Measurements from ENCODE around the gene STX2. TPM values are rescaled to one million over a fixed set of nuclear protein-coding genes. Genes with fewer than 3 reads are reported as not detected.
"Not testable (repeated sequence)": the region's sequence is repeated elsewhere in the genome, so short reads cannot be mapped to it uniquely, and the experiment has no call there.

STX2 gene
- total RNA-seq, 4 donors from 2014 or later: 26.3 to 44.8 (median 33.6) TPM

- DNase-seq (ENCODE audit: low spot score in 2 of 2): no peak
- TF ChIP-seq CTCF (IDR thresholded peaks at IDR 0.05): no peak
- TF ChIP-seq EP300 (IDR thresholded peaks at IDR 0.05): no peak
- TF ChIP-seq POLR2A (IDR thresholded peaks at IDR 0.05): no peak
- Histone ChIP-seq H3K9me3 (no peaks in the 10 kb centered on the region), H3K36me3 (peaks cover 0 to 2% (median 0%) of the 10 kb centered on the region in 3 donors), H3K4me1 (peaks cover 0 to 23% (median 12%) of the 10 kb centered on the region in 4 donors), H3K27ac (no peak overlapping the region), H3K4me3 (no peak overlapping the region), H3K27me3 (no peaks in the 10 kb centered on the region)
- 71 to 80% methylated on average over 4 of the region's 4 CpGs for WGBS, 2 donors
Observed at GRCh38 chr12:130868412-130868811, 29.4 kb upstream of the STX2 start.

- H3K27ac ChIP-seq: no peak overlapping the region
- H3K4me1 ChIP-seq: no peaks in the 10 kb centered on the region
- H3K4me3 ChIP-seq: no peak overlapping the region
- no peak for DNase-seq (ENCODE audit: low spot score in 2 of 2)
- H3K36me3 ChIP-seq: no peaks in the 10 kb centered on the region
- H3K27me3 ChIP-seq: no peaks in the 10 kb centered on the region
- WGBS, 2 donors: 82 to 87% methylated on average over 5 of the region's 5 CpGs
- H3K9me3 ChIP-seq: no peaks in the 10 kb centered on the region
- TF ChIP-seq POLR2A (IDR thresholded peaks at IDR 0.05) (no peak), CTCF (IDR thresholded peaks at IDR 0.05) (no peak), EP300 (IDR thresholded peaks at IDR 0.05) (no peak)
Observed at GRCh38 chr12:130863298-130863697, 24.2 kb upstream of the STX2 start.

GRCh38 chr12:130862771-130863170 lies 23.7 kb upstream of the STX2 start:
- not testable (repeated sequence) for H3K27ac ChIP-seq; DNase-seq (ENCODE audit: low spot score in 2 of 2); H3K9me3 ChIP-seq; H3K4me1 ChIP-seq; H3K36me3 ChIP-seq; H3K27me3 ChIP-seq; H3K4me3 ChIP-seq
- 86 to 97% methylated on average over 8 of the region's 8 CpGs for WGBS, 2 donors

GRCh38 chr12:130862161-130862560 lies 23.1 kb upstream of the STX2 start:
- H3K36me3 ChIP-seq: no peaks in the 10 kb centered on the region
- DNase-seq (ENCODE audit: low spot score in 2 of 2): no peak
- WGBS, 2 donors: 76 to 91% methylated on average over 4 of the region's 4 CpGs
- H3K4me1 ChIP-seq: no peaks in the 10 kb centered on the region
- peaks cover 0 to 7% (median 0%) of the 10 kb centered on the region in 4 donors for H3K9me3 ChIP-seq
- H3K27ac ChIP-seq: no peak overlapping the region
- H3K4me3 ChIP-seq: no peak overlapping the region
- TF ChIP-seq POLR2A (IDR thresholded peaks at IDR 0.05): no peak
- TF ChIP-seq CTCF (IDR thresholded peaks at IDR 0.05): no peak
- no peak for TF ChIP-seq EP300 (IDR thresholded peaks at IDR 0.05)
- H3K27me3 ChIP-seq: no peaks in the 10 kb centered on the region

GRCh38 chr12:130860311-130860710 lies 21.3 kb upstream of the STX2 start:
- Histone ChIP-seq H3K4me1 (no peaks in the 10 kb centered on the region), H3K27ac (no peak overlapping the region), H3K9me3 (peaks cover 0 to 9% (median 0%) of the 10 kb centered on the region in 4 donors), H3K4me3 (no peak overlapping the region), H3K36me3 (no peaks in the 10 kb centered on the region), H3K27me3 (peaks cover 0 to 4% of the 10 kb centered on the region in 2 donors)
- 76 to 85% methylated on average over 9 of the region's 9 CpGs for WGBS, 2 donors
- TF ChIP-seq CTCF (IDR thresholded peaks at IDR 0.05): no peak
- TF ChIP-seq POLR2A (IDR thresholded peaks at IDR 0.05): no peak
- no peak for TF ChIP-seq EP300 (IDR thresholded peaks at IDR 0.05)
- DNase-seq (ENCODE audit: low spot score in 2 of 2): no peak

- Histone ChIP-seq H3K9me3 (peaks cover 0 to 9% (median 0%) of the 10 kb centered on the region in 4 donors), H3K4me3 (no peak overlapping the region), H3K27ac (no peak overlapping the region), H3K4me1 (no peaks in the 10 kb centered on the region), H3K36me3 (no peaks in the 10 kb centered on the region), H3K27me3 (peaks cover 0 to 4% of the 10 kb centered on the region in 2 donors)
- DNase-seq (ENCODE audit: low spot score in 2 of 2): no peak
- TF ChIP-seq CTCF (IDR thresholded peaks at IDR 0.05) (no peak), EP300 (IDR thresholded peaks at IDR 0.05) (no peak)
- 81 to 86% methylated on average over 6 of the region's 6 CpGs for WGBS, 2 donors
Observed at GRCh38 chr12:130859161-130859560, 20.1 kb upstream of the STX2 start.

Measured in tibial nerve (tissue), 4 donors.